Skeletal muscle tissue (tissue), 4 donors: ENCODE data around the gene DCTN5. TPM values are rescaled to one million over a fixed set of nuclear protein-coding genes. Genes with fewer than 3 reads are reported as not detected.

Experiments
- H3K27ac ChIP-seq: one replicate; pipeline ENCODE4 v1.7.0; 2013; ENCODE audit warnings: mild to moderate bottlenecking, low read depth, low read length, inconsistent platforms
- H3K27me3 ChIP-seq, 3 donors: one replicate each; pipeline ENCODE4 v1.7.0; 2013; ENCODE audit warnings: low read length in 3 of 3; ENCODE audit not compliant: control insufficient read depth in 3 of 3, insufficient read depth in 3 of 3
- H3K36me3 ChIP-seq, 3 donors: one replicate each; pipeline ENCODE4 v1.7.0; 2013; ENCODE audit warnings: low read length in 3 of 3; ENCODE audit not compliant: control insufficient read depth in 3 of 3, insufficient read depth in 3 of 3
- H3K4me1 ChIP-seq, 3 donors: one replicate each; pipeline ENCODE4 v1.7.0; 2013; ENCODE audit warnings: low read length in 3 of 3, mild to moderate bottlenecking in 3 of 3; ENCODE audit not compliant: control insufficient read depth in 3 of 3, insufficient read depth in 3 of 3
- H3K4me3 ChIP-seq, 3 donors: one replicate each; pipeline ENCODE4 v1.7.0; 2013; ENCODE audit warnings: low read length in 3 of 3
- H3K9ac ChIP-seq, 3 donors: one replicate each; pipeline ENCODE4 v1.7.0; 2013; ENCODE audit warnings: low read length in 3 of 3, mild to moderate bottlenecking in 3 of 3, moderate library complexity in 2 of 3, low read depth in 1 of 3
- H3K9me3 ChIP-seq, 3 donors: one replicate each; pipeline ENCODE4 v1.7.0; 2013; ENCODE audit warnings: low read length in 3 of 3; ENCODE audit not compliant: control insufficient read depth in 3 of 3
- total RNA-seq: library from RNA; depleted of rRNA; stranded (reverse); fragments of >200 nt; gene quantifications from one replicate; pipeline ENCODE4 v1.2.3, GENCODE V29; 2014
- donor health status: Osteomylitis.

DCTN5 gene
- total RNA-seq, 1 donor from 2014 or later, result 25.6 TPM

DNA sequence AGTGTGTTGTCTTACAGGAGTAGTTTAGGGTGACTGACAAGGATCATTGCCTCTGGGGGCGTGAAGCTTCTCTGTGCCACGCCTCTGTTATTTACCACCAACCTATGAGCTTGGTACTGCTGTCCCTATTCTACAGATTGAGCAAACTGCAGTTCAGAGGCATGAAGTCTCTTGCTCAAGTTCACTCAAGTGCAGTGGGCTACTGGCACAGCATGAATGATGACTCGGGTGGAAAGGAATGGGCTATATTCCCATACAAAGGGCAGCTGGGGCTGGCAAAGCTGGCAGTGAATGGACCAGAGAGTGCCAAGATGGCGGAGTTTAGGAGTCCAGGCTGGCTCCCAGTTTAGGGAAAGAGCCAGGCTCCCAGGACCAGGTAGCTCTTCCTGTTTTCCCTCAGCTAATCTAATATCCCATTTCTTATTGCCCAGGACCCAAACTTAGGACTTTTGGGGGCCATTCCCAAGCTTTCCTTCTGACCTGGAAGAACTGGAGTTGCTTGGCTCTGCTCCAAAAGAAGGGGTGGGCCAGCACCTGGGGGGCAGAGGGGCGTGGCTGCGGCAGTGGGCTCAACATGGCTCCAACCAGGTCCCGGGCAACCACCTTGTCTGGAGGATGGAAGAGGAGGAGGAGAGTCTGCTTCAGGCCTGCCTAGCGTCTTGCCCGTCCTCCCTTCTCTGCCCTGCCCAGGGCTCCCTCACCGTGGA, 50.4 kb downstream of the DCTN5 start:
- Histone ChIP-seq H3K4me3 (no peak overlapping the region), H3K27ac (no peak overlapping the region), H3K9me3 (no peaks in the 10 kb centered on the region), H3K36me3 (peaks cover 35 to 42% (median 40%) of the 10 kb centered on the region in 3 donors), H3K4me1 (peaks cover 10 to 15% (median 11%) of the 10 kb centered on the region in 3 donors), H3K27me3 (peaks cover 0 to 2% (median 0%) of the 10 kb centered on the region in 3 donors), H3K9ac (no peak overlapping the region)

DNA sequence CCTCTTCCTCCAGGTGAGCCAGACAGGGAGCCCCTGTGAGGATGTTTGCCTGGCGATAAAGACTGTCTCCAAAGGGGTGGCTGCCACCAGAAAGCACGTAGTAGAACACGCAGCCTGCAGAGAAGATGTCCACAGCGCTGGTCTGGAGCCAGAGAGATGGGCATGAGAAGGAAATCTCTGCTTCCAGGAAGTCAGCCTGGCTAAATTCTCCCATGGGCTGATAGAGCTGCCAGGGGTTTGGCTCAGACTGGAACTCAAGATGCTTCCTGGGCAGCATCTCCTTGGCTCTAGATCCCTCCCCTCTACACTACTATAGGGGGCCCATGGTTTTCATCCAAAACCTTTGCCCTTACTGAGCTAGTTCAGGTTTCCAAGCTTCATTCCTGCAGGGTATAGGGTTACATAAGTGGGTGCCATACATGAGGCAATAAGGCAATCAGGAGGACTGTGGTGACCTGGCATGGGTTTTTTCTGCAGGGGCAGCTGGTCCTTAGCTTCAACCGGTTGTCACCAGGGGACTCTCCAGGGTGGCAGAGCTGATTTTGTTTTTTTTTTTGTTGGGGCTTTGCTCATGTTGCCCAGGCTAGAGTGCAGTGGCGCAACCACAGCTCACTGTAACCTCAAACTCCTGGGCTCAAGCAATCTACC, 51.0 kb downstream of the DCTN5 start:
- Histone ChIP-seq H3K9me3 (no peaks in the 10 kb centered on the region), H3K4me1 (peaks cover 10 to 15% (median 11%) of the 10 kb centered on the region in 3 donors), H3K36me3 (peaks cover 32 to 37% (median 34%) of the 10 kb centered on the region in 3 donors), H3K27ac (no peak overlapping the region), H3K9ac (no peak overlapping the region), H3K27me3 (peaks cover 0 to 2% (median 0%) of the 10 kb centered on the region in 3 donors), H3K4me3 (no peak overlapping the region)

- Histone ChIP-seq H3K9me3 (no peaks in the 10 kb centered on the region), H3K27me3 (peaks cover 0 to 2% (median 0%) of the 10 kb centered on the region in 3 donors), H3K36me3 (peaks cover 17 to 18% (median 18%) of the 10 kb centered on the region in 3 donors), H3K4me1 (peaks cover 10 to 15% (median 11%) of the 10 kb centered on the region in 3 donors), H3K4me3 (no peak overlapping the region), H3K27ac (no peak overlapping the region), H3K9ac (no peak overlapping the region)
Observed at GRCh38 chr16:23694265-23694643, 53.0 kb downstream of the DCTN5 start.

DNA sequence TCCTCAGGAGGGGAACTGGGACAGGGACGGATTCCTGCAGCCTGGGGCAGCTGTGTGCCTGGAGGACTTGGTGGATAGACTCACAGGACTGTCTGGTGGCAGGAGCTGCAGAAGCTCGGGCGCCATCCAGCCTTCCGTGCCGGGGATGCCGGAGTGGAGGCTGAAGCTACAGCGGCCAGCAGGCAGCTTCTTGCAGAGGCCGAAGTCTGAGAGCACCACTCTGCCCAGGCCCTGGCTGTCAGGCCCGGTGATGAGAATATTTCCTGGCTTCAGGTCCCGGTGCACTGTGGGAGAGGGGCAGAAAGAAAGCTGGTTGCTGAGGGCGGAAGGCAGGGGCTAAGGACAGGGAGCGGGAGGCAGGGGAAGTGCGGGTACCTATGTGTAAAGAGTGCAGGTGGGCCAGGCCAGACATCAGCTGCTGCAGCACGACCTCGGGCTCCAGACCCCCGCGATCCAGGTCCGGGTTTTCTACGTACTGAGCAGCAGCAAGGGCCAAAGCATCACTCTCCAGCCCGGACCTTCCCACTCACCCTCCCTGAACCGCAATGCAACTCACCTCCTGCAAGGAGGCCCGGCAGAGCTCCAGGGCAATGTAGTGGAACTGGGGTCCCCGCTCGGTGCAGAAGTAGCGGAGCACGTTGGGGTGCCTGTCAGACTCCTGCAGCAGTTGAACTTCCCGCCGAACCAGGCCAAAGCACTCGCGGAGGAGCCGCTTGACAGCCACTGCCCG, 53.5 kb downstream of the DCTN5 start:
- Histone ChIP-seq H3K9ac (no peak overlapping the region), H3K4me3 (peak overlapping the region in 2 of 3 donors; percentile 20 to 43), H3K27me3 (peaks cover 0 to 2% (median 0%) of the 10 kb centered on the region in 3 donors), H3K36me3 (peaks cover 12 to 13% (median 12%) of the 10 kb centered on the region in 3 donors), H3K4me1 (peaks cover 10 to 15% (median 11%) of the 10 kb centered on the region in 3 donors), H3K9me3 (no peaks in the 10 kb centered on the region), H3K27ac (no peak overlapping the region)

- Histone ChIP-seq H3K27ac (no peak overlapping the region), H3K27me3 (peaks cover 0 to 2% (median 0%) of the 10 kb centered on the region in 3 donors), H3K4me3 (no peak overlapping the region), H3K4me1 (peaks cover 10 to 15% (median 11%) of the 10 kb centered on the region in 3 donors), H3K36me3 (peaks cover 2 to 7% (median 3%) of the 10 kb centered on the region in 3 donors), H3K9me3 (no peaks in the 10 kb centered on the region), H3K9ac (no peak overlapping the region)
Observed at GRCh38 chr16:23695756-23696155, 54.5 kb downstream of the DCTN5 start.

- Histone ChIP-seq H3K9ac (no peak overlapping the region), H3K9me3 (no peaks in the 10 kb centered on the region), H3K4me3 (no peak overlapping the region), H3K27me3 (peaks cover 0 to 2% (median 2%) of the 10 kb centered on the region in 3 donors), H3K36me3 (no peaks in the 10 kb centered on the region), H3K27ac (no peak overlapping the region), H3K4me1 (peaks cover 0 to 4% (median 2%) of the 10 kb centered on the region in 3 donors)
Observed at GRCh38 chr16:23699100-23699499, 57.8 kb downstream of the DCTN5 start.

DNA sequence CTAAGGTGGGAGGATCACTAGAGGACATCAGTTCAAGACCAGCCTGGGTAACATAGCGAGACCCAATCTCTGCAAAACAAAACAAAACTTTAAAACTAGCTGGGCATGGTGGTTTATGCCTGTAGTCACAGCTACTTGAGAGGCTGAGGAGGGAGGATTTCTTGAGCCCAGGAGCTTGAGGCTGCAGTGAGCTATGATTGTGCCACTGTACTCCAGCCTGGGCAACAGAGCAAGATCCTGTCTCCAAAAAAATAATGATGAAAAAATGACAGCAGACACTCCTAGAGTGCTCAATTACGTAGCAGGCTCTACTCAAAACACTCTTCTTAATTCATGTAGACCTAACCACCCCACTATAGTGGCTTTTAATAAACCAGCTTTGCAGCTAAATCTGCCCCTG, 58.8 kb downstream of the DCTN5 start:
- Histone ChIP-seq H3K27ac (no peak overlapping the region), H3K27me3 (peaks cover 0 to 9% (median 2%) of the 10 kb centered on the region in 3 donors), H3K9me3 (peaks cover 0 to 2% (median 0%) of the 10 kb centered on the region in 3 donors), H3K36me3 (no peaks in the 10 kb centered on the region), H3K9ac (no peak overlapping the region), H3K4me3 (no peak overlapping the region), H3K4me1 (no peaks in the 10 kb centered on the region)

DNA sequence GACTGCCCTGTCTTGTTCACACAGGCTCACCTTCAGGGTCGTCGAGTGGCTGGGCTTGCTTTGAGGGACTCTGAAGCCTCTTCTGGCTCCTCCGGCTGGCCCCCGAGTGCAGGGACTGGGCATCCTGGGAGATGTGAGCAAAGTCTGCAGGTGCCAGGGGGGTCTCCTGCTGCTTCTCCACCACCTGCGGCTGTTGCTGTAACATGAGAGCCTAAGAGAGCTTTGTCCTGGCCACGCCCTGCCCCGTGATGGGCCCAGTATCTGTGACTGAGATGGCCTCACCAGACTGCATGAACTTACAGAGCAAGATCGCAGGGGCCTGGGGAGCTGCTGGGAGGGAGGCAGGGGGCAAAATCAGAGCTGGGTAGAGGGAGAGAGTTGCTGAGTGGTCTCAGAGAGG, 59.2 kb downstream of the DCTN5 start:
- no peaks in the 10 kb centered on the region for H3K4me1 ChIP-seq
- H3K36me3 ChIP-seq, result no peaks in the 10 kb centered on the region
- H3K9me3 ChIP-seq, result peaks cover 0 to 2% (median 0%) of the 10 kb centered on the region in 3 donors
- no peak overlapping the region for H3K9ac ChIP-seq
- H3K4me3 ChIP-seq, result no peak overlapping the region
- peaks cover 0 to 10% (median 2%) of the 10 kb centered on the region in 3 donors for H3K27me3 ChIP-seq
- H3K27ac ChIP-seq, result no peak overlapping the region

DNA sequence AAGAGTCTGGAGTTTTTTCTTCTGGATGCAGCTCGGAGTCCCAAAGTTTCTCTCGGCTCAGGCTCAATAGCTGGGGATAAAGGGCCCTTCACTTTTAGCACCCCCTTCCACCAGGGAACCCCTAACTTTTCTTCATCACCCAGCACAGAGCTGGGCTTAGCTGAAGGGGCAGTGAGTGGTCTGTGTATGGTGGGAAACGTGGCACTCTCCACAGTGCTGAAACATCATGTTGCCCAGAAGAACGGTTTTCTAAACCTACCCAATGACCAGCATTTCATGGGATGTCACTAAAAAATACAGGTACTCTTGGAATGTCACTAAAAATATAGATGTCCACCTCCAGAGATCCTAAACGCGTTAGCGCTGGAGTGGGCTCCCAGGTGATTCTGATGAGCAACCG, 59.8 kb downstream of the DCTN5 start:
- Histone ChIP-seq H3K27ac (no peak overlapping the region), H3K9ac (no peak overlapping the region), H3K4me3 (no peak overlapping the region), H3K4me1 (no peaks in the 10 kb centered on the region), H3K36me3 (no peaks in the 10 kb centered on the region), H3K9me3 (peaks cover 0 to 2% (median 0%) of the 10 kb centered on the region in 3 donors), H3K27me3 (peaks cover 0 to 8% (median 2%) of the 10 kb centered on the region in 3 donors)
